ENCODE measurements around the gene MAMSTR.

Gene MAMSTR

DNA sequence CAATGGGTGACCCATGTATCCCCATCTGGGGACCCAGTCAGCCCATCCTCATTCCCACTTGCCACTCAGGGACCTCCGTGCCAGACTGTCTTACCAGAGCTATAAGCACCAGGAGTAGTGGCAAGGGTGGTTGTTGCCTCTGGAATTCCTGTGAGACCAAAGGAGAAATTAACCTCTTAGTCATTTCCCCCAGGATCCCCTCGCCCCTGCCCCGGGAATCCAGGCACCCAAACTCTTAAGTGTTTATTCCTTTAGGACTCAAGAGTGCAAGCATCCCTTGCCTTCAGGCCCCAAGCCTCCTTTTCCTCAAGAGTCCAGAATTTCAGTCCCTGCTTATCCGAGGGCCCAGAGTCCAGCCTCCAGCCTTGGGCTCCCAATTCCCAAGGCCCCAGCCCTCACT is 55.9 kb downstream of the MAMSTR start:
- TF ChIP-seq POLR2A (IDR thresholded peaks at IDR 0.05; ENCODE audit: low read length) (no peak), GATA1 (IDR thresholded peaks at IDR 0.05; ENCODE audit: low read depth, low read length) (no peak)
- no peak for DNase-seq

Measured in erythroblast (primary cell).